ENCODE results near the gene DDX19B.
A peak's percentile ranks its signal among the peaks of the same experiment; 100 is the strongest.

DNA sequence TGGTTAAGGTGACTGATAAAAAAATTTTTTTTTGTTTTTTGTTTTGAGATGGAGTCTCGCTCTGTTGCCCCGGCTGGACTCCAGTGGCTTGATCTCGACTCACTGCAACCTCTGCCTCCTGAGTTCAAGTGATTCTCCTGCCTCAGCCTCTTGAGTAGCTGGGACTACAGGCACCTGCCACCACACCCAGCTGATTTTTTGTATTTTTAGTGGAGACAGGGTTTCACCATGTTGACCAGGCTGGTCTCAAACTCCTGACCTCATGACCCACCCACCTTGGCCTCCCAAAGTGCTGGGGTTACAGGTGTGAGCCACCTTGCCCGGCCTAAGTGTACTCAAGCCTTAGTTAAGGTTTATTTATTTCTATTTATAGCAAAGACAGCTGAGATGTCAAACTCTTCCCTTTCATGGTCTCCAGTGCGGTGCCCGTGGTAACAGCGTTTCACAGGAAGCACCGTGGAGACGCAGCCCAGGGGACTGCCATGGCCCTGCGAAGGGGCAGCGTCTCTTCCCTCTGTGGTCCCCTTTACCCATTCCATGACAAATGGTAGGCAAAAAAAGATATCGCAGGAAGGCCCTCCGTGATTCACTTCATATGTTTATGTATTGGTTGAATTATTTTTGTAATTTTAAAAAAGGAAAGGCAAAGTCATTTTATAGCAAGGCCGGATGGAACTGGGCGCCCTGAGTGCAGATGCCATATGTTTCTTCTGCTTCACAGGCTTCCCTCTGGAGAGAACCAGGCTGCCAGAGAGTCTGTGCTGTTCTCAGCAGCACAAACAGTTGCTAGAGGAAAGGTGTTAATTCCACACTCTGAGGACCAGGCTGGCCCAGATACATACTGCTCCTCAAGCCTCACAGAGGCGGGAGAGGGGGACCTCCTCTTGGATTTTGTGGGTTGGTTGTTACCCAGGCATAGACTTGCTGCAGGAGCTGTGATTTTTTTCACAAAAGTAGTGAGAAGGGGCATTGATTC is 76.9 kb downstream of the DDX19B start:
- TF ChIP-seq, protein P1, sequence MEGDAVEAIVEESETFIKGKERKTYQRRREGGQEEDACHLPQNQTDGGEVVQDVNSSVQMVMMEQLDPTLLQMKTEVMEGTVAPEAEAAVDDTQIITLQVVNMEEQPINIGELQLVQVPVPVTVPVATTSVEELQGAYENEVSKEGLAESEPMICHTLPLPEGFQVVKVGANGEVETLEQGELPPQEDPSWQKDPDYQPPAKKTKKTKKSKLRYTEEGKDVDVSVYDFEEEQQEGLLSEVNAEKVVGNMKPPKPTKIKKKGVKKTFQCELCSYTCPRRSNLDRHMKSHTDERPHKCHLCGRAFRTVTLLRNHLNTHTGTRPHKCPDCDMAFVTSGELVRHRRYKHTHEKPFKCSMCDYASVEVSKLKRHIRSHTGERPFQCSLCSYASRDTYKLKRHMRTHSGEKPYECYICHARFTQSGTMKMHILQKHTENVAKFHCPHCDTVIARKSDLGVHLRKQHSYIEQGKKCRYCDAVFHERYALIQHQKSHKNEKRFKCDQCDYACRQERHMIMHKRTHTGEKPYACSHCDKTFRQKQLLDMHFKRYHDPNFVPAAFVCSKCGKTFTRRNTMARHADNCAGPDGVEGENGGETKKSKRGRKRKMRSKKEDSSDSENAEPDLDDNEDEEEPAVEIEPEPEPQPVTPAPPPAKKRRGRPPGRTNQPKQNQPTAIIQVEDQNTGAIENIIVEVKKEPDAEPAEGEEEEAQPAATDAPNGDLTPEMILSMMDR (IDR thresholded peaks at IDR 0.05; ENCODE audit: insufficient read depth, low read length): no peak
- TF ChIP-seq POLR2AphosphoS5 (IDR thresholded peaks at IDR 0.05; ENCODE audit: low read depth): peak; percentile 45; the same call in 1 of the 2 replicates
